ENCODE results near the gene SERPINA1.

GRCh38 chr14:94404561-94404960, 16.2 kb upstream of the SERPINA1 start:
- TF ChIP-seq CTCF (conservative IDR thresholded peaks at IDR 0.05) (no peak), EZH2 (IDR thresholded peaks at IDR 0.05; ENCODE audit: low read depth) (no peak)

Data from PC-9 (cell line).